Activated CD8-positive, alpha-beta memory T cell treated with anti-CD3 and anti-CD28 coated beads, Interleukin-2, amount 10 ng/mL, durations not matched to agents 7 days and 5 days (primary cell): Measurements from ENCODE around the gene SIGLEC11. TPM values are rescaled to one million over a fixed set of nuclear protein-coding genes. Genes with fewer than 3 reads are reported as not detected.
"Not testable (repeated sequence)": the region's sequence is repeated elsewhere in the genome, so short reads cannot be mapped to it uniquely, and the experiment has no call there.

Experiments
- ATAC-seq: fragments of 150-1000 bp; cut with Tn5 transposase; one replicate; pipeline ENCODE4 v1.10.0; 2021; ENCODE audit warnings: moderate library complexity
- CTCF ChIA-PET: fragments of 350-600 bp; sonication (Branson Sonifier 250); formaldehyde crosslinking; loops from one replicate; lab custom pipeline; 2021; ENCODE audit warnings: antibody characterized with exemption; lab: Charles Lee
- DNase-seq: peaks from one replicate; pipeline ENCODE4 v3.0.0-alpha.2; 2020
- H3K27ac Mint-ChIP-seq: one replicate; pipeline ENCODE4 v1.8.0; 2021; ENCODE audit warnings: mild to moderate bottlenecking, mixed read lengths
- H3K27me3 Mint-ChIP-seq: one replicate; pipeline ENCODE4 v1.8.0; 2021; ENCODE audit warnings: mixed read lengths
- H3K36me3 Mint-ChIP-seq: one replicate; pipeline ENCODE4 v1.8.0; 2021; ENCODE audit warnings: mild to moderate bottlenecking, mixed read lengths
- H3K4me1 Mint-ChIP-seq: one replicate; pipeline ENCODE4 v1.8.0; 2021; ENCODE audit warnings: mixed read lengths
- H3K4me3 Mint-ChIP-seq: one replicate; pipeline ENCODE4 v1.8.0; 2021; ENCODE audit warnings: mild to moderate bottlenecking, moderate library complexity, mixed read lengths
- H3K9me3 Mint-ChIP-seq: one replicate; pipeline ENCODE4 v1.8.0; 2022; ENCODE audit warnings: low read depth, mixed read lengths
- total RNA-seq, 2 experiments: library from RNA; stranded (reverse); gene quantifications; one replicate each; pipeline ENCODE4 v1.2.3, GENCODE V29; 2021

SIGLEC11 gene
- total RNA-seq, 2 experiments from 2014 or later = not detected

- H3K4me3 Mint-ChIP-seq = peak overlapping the region; percentile 4
- H3K27me3 Mint-ChIP-seq = no peaks in the 10 kb centered on the region
- CTCF ChIA-PET = no interaction called here
- H3K27ac Mint-ChIP-seq = no peak overlapping the region
- no peak for DNase-seq
- H3K9me3 Mint-ChIP-seq = no peaks in the 10 kb centered on the region
- H3K36me3 Mint-ChIP-seq = peaks cover 54% of the 10 kb centered on the region
- ATAC-seq = no peak
- H3K4me1 Mint-ChIP-seq = peaks cover 66% of the 10 kb centered on the region
These were observed 35.5 kb downstream of the SIGLEC11 start for GRCh38 chr19:49925486-49925885.

- H3K27me3 Mint-ChIP-seq, H3K27ac Mint-ChIP-seq, H3K4me3 Mint-ChIP-seq, CTCF ChIA-PET, DNase-seq, ATAC-seq, H3K9me3 Mint-ChIP-seq: not testable (repeated sequence)
- Mint-ChIP-seq H3K4me1 (peaks cover 63% of the 10 kb centered on the region), H3K36me3 (peaks cover 53% of the 10 kb centered on the region)
These were observed 36.1 kb downstream of the SIGLEC11 start for GRCh38 chr19:49924881-49925210.

- Mint-ChIP-seq H3K9me3 (no peaks in the 10 kb centered on the region), H3K27ac (peak overlapping the region; percentile 65), H3K4me1 (peaks cover 62% of the 10 kb centered on the region), H3K27me3 (no peaks in the 10 kb centered on the region), H3K4me3 (no peak overlapping the region), H3K36me3 (peaks cover 52% of the 10 kb centered on the region)
- no peak for DNase-seq
- ATAC-seq = no peak
- CTCF ChIA-PET = no interaction called here
These were observed 36.7 kb downstream of the SIGLEC11 start for GRCh38 chr19:49924004-49924880.

- Mint-ChIP-seq H3K9me3 (no peaks in the 10 kb centered on the region), H3K4me1 (peaks cover 59% of the 10 kb centered on the region), H3K27ac (peak overlapping the region; percentile 65), H3K27me3 (no peaks in the 10 kb centered on the region), H3K4me3 (no peak overlapping the region), H3K36me3 (peaks cover 48% of the 10 kb centered on the region)
- CTCF ChIA-PET = no interaction called here
- ATAC-seq (no peak), DNase-seq (no peak)
These were observed 37.6 kb downstream of the SIGLEC11 start for GRCh38 chr19:49923055-49924003.

GRCh38 chr19:49921871-49922795 lies 38.8 kb downstream of the SIGLEC11 start:
- Mint-ChIP-seq H3K36me3 (peaks cover 44% of the 10 kb centered on the region), H3K4me3 (no peak overlapping the region), H3K27me3 (no peaks in the 10 kb centered on the region), H3K4me1 (peaks cover 52% of the 10 kb centered on the region), H3K9me3 (no peaks in the 10 kb centered on the region), H3K27ac (peak overlapping the region; percentile 9)
- ATAC-seq = peak; percentile 21
- no peak for DNase-seq
- CTCF ChIA-PET = interaction anchor here (0.9 to 1.2 kb wide), 2 partner anchors 9 to 15 kb away, joined by 3 read pairs; no protein-coding TSS in a partner anchor

- Mint-ChIP-seq H3K27ac (no peak overlapping the region), H3K27me3 (no peaks in the 10 kb centered on the region), H3K4me3 (no peak overlapping the region), H3K36me3 (peaks cover 47% of the 10 kb centered on the region), H3K9me3 (no peaks in the 10 kb centered on the region), H3K4me1 (peaks cover 48% of the 10 kb centered on the region)
- no peak for DNase-seq
- CTCF ChIA-PET = interaction anchor here (0.5 kb wide), 1 partner anchor 170 kb away, joined by 3 read pairs; no protein-coding TSS in a partner anchor
- no peak for ATAC-seq
These were observed 40.2 kb downstream of the SIGLEC11 start for GRCh38 chr19:49920624-49921363.

GRCh38 chr19:49918089-49918488 lies 42.9 kb downstream of the SIGLEC11 start:
- H3K4me1 Mint-ChIP-seq = peaks cover 46% of the 10 kb centered on the region
- H3K36me3 Mint-ChIP-seq = peaks cover 53% of the 10 kb centered on the region
- ATAC-seq = no peak
- H3K4me3 Mint-ChIP-seq = no peak overlapping the region
- no peak for DNase-seq
- no peaks in the 10 kb centered on the region for H3K9me3 Mint-ChIP-seq
- H3K27me3 Mint-ChIP-seq = no peaks in the 10 kb centered on the region
- H3K27ac Mint-ChIP-seq = no peak overlapping the region
- CTCF ChIA-PET = interaction anchor here (1.1 kb wide), 1 partner anchor 28 kb away, joined by 3 read pairs; no protein-coding TSS in a partner anchor

- Mint-ChIP-seq H3K4me3 (no peak overlapping the region), H3K9me3 (no peaks in the 10 kb centered on the region), H3K27me3 (no peaks in the 10 kb centered on the region), H3K4me1 (peaks cover 47% of the 10 kb centered on the region), H3K27ac (peak overlapping the region; percentile 41), H3K36me3 (peaks cover 58% of the 10 kb centered on the region)
- ATAC-seq = no peak
- DNase-seq = no peak
- CTCF ChIA-PET = interaction anchor here (1.1 kb wide), 1 partner anchor 27 kb away, joined by 3 read pairs; no protein-coding TSS in a partner anchor
These were observed 43.9 kb downstream of the SIGLEC11 start for GRCh38 chr19:49916839-49917733.

GRCh38 chr19:49915271-49915670 lies 45.7 kb downstream of the SIGLEC11 start:
- DNase-seq (no peak), ATAC-seq (no peak)
- H3K27me3 Mint-ChIP-seq = no peaks in the 10 kb centered on the region
- no peak overlapping the region for H3K4me3 Mint-ChIP-seq
- H3K9me3 Mint-ChIP-seq = no peaks in the 10 kb centered on the region
- CTCF ChIA-PET = interaction anchor here (0.6 kb wide), 1 partner anchor 863 kb away, joined by 3 read pairs; no protein-coding TSS in a partner anchor
- H3K27ac Mint-ChIP-seq = no peak overlapping the region
- H3K36me3 Mint-ChIP-seq = peaks cover 53% of the 10 kb centered on the region
- H3K4me1 Mint-ChIP-seq = peaks cover 42% of the 10 kb centered on the region

- Mint-ChIP-seq H3K4me3 (no peak overlapping the region), H3K36me3 (peaks cover 59% of the 10 kb centered on the region), H3K27ac (no peak overlapping the region), H3K4me1 (peaks cover 44% of the 10 kb centered on the region), H3K9me3 (no peaks in the 10 kb centered on the region), H3K27me3 (no peaks in the 10 kb centered on the region)
- DNase-seq (no peak), ATAC-seq (no peak)
- CTCF ChIA-PET = interaction anchor here (1.3 kb wide), 1 partner anchor 8 kb away, joined by 3 read pairs; no protein-coding TSS in a partner anchor
These were observed 47.3 kb downstream of the SIGLEC11 start for GRCh38 chr19:49913720-49914119.

GRCh38 chr19:49912965-49913685 lies 47.8 kb downstream of the SIGLEC11 start:
- DNase-seq (no peak), ATAC-seq (no peak)
- H3K4me3 Mint-ChIP-seq = no peak overlapping the region
- H3K4me1 Mint-ChIP-seq = peaks cover 47% of the 10 kb centered on the region
- peak overlapping the region; percentile 40 for H3K27ac Mint-ChIP-seq
- H3K9me3 Mint-ChIP-seq = no peaks in the 10 kb centered on the region
- no peaks in the 10 kb centered on the region for H3K27me3 Mint-ChIP-seq
- CTCF ChIA-PET = interaction anchor here (1.3 to 1.4 kb wide), 2 partner anchors 9 to 25 kb away, joined by 3 read pairs; no protein-coding TSS in a partner anchor
- peaks cover 63% of the 10 kb centered on the region for H3K36me3 Mint-ChIP-seq
